Activated CD4-positive, alpha-beta T cell treated with anti-CD3 and anti-CD28 coated beads for 24 hours (primary cell): Measurements from ENCODE around the gene FARS2.

Experiments
- DNase-seq, 2 donors: peaks; one replicate each; pipeline ENCODE4 v3.0.0-alpha.2; 2020; ENCODE audit warnings: low read depth in 2 of 2

The FARS2 gene

DNA sequence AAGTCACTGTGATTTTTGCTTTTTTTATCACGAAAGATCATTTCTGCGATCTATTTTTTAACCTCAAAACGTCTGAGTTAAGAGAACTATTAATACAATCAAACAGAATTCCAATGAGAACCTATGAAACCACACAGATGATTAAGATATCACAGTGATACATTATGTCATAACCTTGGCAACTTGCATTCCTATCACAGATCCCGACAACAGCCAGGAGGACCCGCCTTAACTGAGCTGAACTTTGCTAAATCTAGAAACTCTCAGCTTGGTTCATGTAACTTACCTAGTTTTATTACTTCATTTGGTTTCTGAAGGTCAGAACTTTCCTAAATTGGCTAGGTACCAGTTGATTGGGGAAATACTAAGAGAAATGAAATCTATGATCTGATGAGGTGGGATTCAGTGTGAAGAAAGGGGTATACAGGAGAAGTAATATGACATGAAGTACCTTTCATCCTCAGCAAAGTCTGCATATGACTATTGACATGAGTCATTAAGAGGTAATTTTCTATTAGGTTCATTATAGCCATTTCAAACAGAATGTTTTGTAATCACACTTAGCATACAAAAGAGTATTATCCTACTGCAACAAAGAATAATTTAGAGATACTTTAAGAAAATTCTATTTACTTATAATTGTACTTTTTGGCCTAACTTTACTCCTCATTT, 11.7 kb upstream of the FARS2 start:
- no peak for DNase-seq

GRCh38 chr6:5250451-5250850, 10.9 kb upstream of the FARS2 start:
- DNase-seq, result no peak

- no peak for DNase-seq
Observed at GRCh38 chr6:5250911-5251310, 10.4 kb upstream of the FARS2 start.

DNA sequence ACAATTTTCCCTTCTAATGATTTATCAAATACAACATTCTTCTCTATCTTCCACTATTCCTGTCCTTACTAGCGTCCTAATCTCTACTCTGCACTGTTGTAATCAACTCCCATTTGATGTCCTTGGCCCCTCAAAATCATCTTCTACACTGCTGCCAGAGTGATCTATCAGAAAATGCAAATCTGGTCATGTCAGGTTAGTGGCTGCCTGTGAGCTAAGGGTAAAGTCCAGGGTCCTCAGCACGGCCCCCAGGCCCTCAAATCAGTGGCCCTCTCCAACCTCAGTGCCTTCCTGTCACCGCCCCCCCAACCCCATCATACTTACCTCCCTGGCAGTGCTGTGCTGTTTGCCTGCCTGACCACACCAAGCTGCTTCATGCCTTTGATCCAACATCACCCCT, 4.4 kb upstream of the FARS2 start:
- no peak for DNase-seq

GRCh38 chr6:5257400-5257799, 3.9 kb upstream of the FARS2 start:
- no peak for DNase-seq

DNA sequence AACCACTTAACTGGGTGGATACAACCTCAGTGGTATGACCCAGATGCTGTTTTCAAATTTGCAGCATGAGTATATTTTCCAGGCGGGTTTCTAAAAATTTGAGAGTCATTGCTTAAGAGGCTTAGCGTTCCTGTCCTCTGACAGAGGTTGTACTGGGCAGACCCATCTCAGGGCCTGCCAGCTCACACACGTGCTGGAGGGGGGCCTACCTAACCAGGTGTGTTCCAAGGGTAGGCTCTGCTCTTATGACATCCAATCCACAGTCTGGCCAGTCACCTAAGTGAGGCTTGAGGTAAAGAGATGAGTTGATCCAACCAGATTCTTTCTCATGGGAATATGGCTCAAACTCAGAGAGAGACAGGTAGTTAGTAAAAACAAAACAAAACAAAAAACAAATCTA, 1.9 kb upstream of the FARS2 start:
- DNase-seq, result no peak

- DNase-seq, result peak; percentile 40 to 58
Observed at GRCh38 chr6:5260111-5260620, 1.1 kb upstream of the FARS2 start.

- DNase-seq, result no peak
Observed at GRCh38 chr6:5261545-5262109, 314 bp downstream of the FARS2 start.

DNA sequence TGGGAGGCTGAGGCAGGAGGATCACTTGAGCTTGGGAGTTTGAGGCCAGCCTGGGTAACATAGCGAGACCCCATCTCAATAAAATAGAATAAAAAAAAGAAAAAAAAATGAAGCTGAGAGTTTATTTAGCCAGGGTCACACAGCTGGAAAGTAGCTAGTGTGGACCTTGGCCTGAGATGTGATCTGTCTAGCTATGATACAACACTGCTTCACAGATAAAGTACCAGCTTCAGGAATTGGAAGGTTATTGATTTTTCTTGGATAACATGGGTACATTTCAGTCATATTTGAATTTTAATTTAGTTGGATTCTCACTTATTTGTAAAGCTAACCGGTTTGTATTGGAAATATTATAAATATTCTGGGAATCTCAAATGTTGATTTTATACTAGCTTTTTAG, 5.1 kb downstream of the FARS2 start:
- no peak for DNase-seq

DNA sequence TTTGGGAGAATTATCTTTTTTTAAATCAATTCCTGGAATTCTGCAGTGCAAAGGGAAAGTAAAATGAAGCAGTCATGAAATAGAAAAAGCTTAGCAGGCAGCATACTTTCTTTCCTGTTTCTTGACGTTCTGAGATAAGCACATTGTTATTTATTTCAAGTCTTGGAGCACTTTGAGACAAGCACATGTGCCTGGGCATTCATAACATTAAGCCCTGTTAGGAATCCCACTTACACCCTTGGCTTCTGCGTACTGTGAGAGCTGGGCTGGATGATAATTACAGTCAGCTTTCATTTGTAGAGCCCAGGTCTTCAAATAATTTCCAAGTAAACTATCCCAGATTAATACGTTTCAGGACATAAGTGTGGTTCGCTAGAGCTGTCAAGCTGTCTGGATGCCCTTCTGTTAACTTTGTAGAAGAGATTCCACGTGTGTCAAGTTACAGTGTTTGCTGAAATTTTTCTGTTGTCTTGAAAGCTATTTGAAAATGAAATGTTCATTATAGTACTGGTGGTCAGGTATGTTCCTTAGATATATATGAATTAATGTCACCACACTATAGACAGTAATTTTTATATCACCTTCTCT, 8.9 kb downstream of the FARS2 start:
- no peak for DNase-seq

DNA sequence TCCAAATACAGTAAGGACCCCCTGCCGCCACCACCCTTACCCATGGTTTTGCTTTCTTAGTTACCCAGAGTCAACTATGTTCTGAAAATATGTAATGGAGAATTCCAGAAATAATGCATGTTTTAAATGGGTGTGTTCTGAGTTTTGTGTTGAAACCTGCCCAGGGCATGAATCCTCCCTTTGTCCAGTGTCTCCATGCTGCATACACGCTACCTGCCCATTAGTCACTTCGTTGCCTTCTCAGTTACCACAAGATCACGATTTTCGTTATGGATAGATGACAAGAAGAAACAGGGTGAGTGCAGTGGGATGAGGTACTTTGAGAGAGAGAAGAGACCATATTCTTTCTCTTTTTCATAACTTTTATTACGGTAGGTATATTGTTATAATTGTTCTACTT, 10.6 kb downstream of the FARS2 start:
- DNase-seq, result no peak

GRCh38 chr6:5274231-5274630, 12.9 kb downstream of the FARS2 start:
- DNase-seq, result no peak

- DNase-seq, result no peak
Observed at GRCh38 chr6:5275497-5275896, 14.2 kb downstream of the FARS2 start.

GRCh38 chr6:5276581-5276980, 15.3 kb downstream of the FARS2 start:
- no peak for DNase-seq

DNA sequence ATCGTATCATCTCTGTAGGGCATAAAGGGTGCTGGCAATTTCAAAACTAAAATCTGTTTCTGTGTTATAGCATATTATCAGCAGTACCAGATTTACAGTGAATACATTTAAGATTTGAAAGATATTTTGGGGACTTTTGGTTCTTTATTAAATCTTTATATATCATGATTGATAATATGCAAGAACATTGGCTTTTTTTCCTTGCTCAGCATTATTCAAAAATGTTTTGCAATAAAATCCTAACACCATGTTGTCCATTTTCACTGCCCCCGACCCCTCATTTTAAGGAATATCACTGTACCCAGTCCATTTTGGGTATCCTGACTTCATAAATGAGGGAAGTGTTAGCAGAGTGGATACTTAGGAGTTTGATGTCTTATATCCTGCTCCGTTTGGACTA, 16.3 kb downstream of the FARS2 start:
- DNase-seq, result no peak

DNA sequence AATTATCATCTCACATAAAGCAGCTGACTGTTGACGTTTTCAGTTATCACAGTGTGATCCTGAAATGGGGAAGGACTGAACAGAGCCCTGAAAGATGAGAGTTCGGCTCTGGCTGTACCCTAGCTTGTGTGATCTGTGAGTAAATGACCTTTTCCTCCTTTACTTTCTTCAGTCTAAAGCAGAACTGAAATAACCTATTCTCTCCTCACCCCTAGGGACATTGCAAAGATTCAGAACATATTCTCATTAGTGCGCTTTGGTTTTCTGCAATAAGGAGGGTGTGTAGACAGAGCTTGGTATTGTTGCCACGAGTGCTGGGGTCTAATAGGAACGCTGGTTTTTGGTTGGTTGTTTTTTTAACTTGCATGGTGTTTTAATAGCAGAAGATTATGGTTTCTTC, 16.7 kb downstream of the FARS2 start:
- no peak for DNase-seq

GRCh38 chr6:5278565-5279120, 17.3 kb downstream of the FARS2 start:
- no peak for DNase-seq

DNA sequence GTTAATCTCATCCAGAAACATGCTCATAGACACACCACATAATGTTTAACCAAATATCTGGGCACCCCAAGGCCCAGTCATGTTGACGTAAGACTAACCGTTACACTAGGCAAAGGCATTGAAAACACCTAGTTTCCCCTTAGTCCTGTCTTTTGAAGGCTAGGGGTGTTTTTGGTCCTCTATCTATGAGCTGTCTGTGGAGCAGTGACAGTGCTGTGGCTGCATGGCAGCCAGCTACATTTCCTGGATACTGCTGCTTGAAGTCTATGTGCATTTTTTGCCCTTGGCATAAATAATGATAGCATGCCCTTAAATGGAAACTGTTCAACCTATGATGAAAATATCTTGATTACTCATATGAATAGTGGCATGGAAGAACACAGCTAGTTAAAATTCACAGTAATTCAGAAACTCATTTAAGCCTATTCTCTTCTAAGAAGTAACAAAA, 18.6 kb downstream of the FARS2 start:
- no peak for DNase-seq

DNA sequence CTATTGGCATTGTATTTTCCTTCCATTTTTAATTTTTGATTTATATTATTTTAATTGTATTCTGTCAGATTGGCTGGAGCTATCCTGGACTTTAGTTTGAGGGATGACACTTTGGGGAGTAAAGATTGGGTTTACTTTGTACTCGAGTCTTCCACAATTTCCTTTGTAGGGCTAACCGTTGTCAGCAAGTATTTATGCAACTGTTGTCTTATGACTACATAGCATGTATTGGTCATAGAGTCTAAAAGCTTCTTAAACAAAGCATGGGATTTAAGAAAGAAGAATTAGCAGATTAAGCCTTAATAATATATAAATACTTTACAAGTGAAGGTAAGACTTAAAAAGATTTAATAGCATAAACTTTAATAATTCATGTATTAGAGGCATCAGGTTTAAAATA, 19.6 kb downstream of the FARS2 start:
- no peak for DNase-seq

DNA sequence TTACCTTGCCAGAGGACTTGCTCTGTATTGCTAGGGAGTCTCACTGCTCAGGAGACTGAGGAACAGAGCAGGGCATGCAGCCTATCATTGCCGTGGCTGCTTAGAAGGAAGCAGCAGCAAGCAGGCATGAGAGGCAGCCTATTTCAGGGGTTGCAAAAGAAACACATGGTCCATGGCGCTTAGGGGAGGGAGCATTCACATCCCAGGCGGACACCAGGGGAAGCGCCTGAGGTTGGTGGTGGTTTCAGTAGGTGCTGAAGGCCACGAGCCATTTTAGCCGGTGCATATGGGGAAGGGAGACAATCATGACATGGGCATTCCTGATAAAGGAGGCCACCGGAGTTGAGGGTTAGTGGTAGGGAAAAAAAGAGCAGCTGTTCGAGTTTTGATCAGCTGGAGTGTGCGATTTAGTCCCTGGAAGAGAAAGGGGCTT, 20.9 kb downstream of the FARS2 start:
- no peak for DNase-seq

DNA sequence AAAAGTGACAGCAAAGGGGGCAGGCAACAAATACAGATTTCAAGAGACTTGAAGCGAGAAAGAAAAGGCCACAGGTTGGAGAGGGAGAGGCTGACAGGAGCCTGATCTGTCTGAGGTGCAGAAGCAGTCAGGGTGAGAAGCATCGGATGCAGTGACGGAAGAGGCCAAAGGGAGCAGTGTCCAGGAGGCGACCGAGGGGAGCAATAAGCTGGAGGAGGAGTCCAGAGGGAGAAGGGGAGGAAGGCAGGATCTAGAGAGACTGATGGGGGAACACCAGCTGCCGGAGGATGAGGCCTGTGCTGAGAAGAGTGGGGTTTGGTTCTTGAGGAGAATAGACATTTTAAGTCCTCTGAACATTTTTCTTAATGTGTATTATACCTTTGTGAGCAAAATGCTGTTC, 23.8 kb downstream of the FARS2 start:
- no peak for DNase-seq

GRCh38 chr6:5285526-5285925, 24.2 kb downstream of the FARS2 start:
- DNase-seq, result no peak

GRCh38 chr6:5286780-5287179, 25.5 kb downstream of the FARS2 start:
- no peak for DNase-seq
